NB4 (cell line): Measurements from ENCODE around the gene TMEM258.

ENCODE experiments used
- DNase-seq: peaks from one replicate; pipeline ENCODE4 v3.0.0; 2010; ENCODE audit warnings: low read depth
- H3K4me3 ChIP-seq: one replicate; pipeline ENCODE4 v1.5.1; 2011; ENCODE audit warnings: mild to moderate bottlenecking, low read depth, low read length, moderate library complexity
- CTCF ChIP-seq: IDR thresholded peaks from one replicate; pipeline ENCODE4 v1.5.1; 2012; ENCODE audit warnings: low read depth, low read length
- MAX ChIP-seq: IDR thresholded peaks from 2 replicates; pipeline ENCODE4 v1.6.1; 2011; ENCODE audit warnings: low read depth, low read length
- MYC ChIP-seq: IDR thresholded peaks from 2 replicates; pipeline ENCODE4 v1.6.1; 2011; ENCODE audit warnings: low read depth, low read length
- POLR2A ChIP-seq: IDR thresholded peaks from 2 replicates; pipeline ENCODE4 v1.6.1; 2011; ENCODE audit warnings: mild to moderate bottlenecking; ENCODE audit not compliant: insufficient read length; ENCODE audit errors: extremely low read depth

TMEM258 gene

GRCh38 chr11:61773356-61773755 is 19.0 kb downstream of the TMEM258 start:
- TF ChIP-seq MYC (no peak), MAX (no peak), CTCF (no peak), POLR2A (no peak)
- DNase-seq: no peak
- H3K4me3 ChIP-seq: no peak overlapping the region

GRCh38 chr11:61771985-61772455 is 20.4 kb downstream of the TMEM258 start:
- TF ChIP-seq POLR2A: no peak
- TF ChIP-seq MYC: no peak
- no peak for TF ChIP-seq MAX
- no peak for TF ChIP-seq CTCF
- H3K4me3 ChIP-seq: no peak overlapping the region
- no peak for DNase-seq

DNA sequence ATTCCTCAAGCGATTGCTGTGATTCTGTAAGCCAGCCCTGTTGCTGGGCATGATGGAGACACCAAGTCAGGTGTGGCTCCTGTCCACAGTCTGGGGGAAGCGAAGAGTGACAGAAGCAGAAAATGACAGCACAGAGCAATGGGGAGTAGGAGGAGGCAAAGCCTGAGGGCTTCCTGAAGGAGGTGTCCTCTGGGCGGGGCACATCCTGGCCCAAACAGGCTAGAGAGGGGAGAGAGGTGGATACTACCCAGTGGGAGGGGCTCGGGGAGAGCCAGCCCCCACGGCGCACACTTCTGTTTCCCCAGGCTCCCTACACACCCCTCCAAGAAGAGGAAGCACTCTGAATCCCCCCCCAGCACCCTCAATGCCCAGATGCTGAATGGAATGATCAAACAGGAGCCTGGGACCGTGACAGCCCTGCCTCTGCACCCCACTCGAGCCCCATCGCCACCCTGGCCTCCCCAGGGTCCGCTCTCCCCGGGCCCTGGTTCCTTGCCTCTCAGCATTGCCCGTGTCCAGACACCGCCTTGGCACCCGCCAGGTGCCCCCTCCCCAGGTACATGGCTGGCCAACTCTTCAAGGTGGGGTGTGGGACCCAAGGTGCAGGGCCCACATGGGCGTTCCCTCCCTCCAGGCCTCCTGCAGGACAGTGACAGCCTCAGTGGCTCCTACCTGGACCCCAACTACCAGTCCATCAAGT is 21.1 kb downstream of the TMEM258 start:
- TF ChIP-seq MYC: no peak
- TF ChIP-seq POLR2A: no peak
- no peak for TF ChIP-seq CTCF
- peak; percentile 32 for DNase-seq
- no peak overlapping the region for H3K4me3 ChIP-seq

DNA sequence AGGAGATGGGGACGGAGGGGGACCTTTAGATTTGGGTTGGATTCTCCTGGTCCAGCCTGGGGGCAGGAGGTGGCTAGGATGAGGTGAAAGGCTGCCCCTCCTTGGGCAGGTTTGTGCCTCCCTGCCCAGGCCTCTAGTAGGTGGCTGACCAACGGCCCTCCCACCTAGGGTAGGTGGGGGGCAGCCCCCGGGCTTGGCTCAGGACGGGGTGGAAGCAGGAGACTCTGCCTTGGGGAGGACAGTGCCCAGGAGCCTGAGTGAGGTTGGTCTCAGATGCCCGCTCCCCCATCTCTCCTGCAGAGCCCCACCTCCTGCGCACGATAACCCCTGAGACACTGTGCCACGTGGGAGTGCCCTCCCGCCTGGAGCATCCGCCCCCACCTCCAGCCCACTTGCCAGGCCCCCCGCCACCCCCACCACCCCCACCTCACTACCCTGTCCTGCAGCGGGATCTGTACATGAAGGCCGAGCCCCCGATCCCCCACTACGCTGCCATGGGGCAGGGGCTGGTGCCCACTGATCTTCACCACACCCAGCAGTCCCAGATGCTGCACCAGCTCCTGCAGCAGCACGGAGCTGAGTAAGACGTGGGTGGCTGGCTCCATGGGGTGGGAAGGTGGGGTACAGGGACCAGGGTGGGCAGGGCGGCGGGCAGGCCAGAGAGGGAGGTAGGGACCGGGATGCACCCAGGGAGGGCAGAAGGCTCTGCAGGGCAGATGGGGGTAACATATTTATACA is 22.3 kb downstream of the TMEM258 start:
- H3K4me3 ChIP-seq: no peak overlapping the region
- DNase-seq: no peak
- TF ChIP-seq POLR2A: no peak
- TF ChIP-seq CTCF: no peak
- no peak for TF ChIP-seq MYC
- no peak for TF ChIP-seq MAX

GRCh38 chr11:61769169-61769920 is 23.1 kb downstream of the TMEM258 start:
- no peak for TF ChIP-seq MAX
- TF ChIP-seq CTCF: peak; percentile 7
- no peak for TF ChIP-seq MYC
- no peak for TF ChIP-seq POLR2A
- no peak for DNase-seq

More at GRCh38 chr11:61769169-61769920, 23.1 kb downstream of the TMEM258 start:
- H3K4me3 ChIP-seq: no peak overlapping the region
